Mucosa of descending colon (tissue), 3 donors: ENCODE measurements around the gene CTDSPL2. TPM values are rescaled to one million over a fixed set of nuclear protein-coding genes. Genes with fewer than 3 reads are reported as not detected.

ENCODE experiments used
- ATAC-seq: fragments of 200-7000 bp; cut with Tn5 transposase; one replicate; pipeline ENCODE4 v1.9.1; 2020; ENCODE audit warnings: mild to moderate bottlenecking, moderate library complexity
- DNase-seq, 3 donors: peaks; one replicate each; pipeline ENCODE4 v3.0.0-alpha.2; 2020
- H3K36me3 ChIP-seq: fragments of 200-600 bp; one replicate; pipeline ENCODE4 v1.8.0; 2021; ENCODE audit warnings: low read depth, mild to moderate bottlenecking
- H3K4me1 ChIP-seq: fragments of 200-600 bp; one replicate; pipeline ENCODE4 v1.8.0; 2021; ENCODE audit warnings: low read depth, mild to moderate bottlenecking
- H3K4me3 ChIP-seq: fragments of 200-600 bp; one replicate; pipeline ENCODE4 v1.8.0; 2021; ENCODE audit warnings: mild to moderate bottlenecking
- H3K9me3 ChIP-seq: fragments of 200-600 bp; one replicate; pipeline ENCODE4 v1.8.0; 2021; ENCODE audit warnings: mild to moderate bottlenecking
- CTCF ChIP-seq: fragments of 200-600 bp; IDR thresholded peaks from one replicate; pipeline ENCODE4 v1.8.0; 2022; ENCODE audit warnings: antibody characterized with exemption, mild to moderate bottlenecking
- intact Hi-C, 2 donors: fragments of 100-400 bp; cut with DNase I in 1 of 2; cut with micrococcal nuclease in 1 of 2; formaldehyde crosslinking; loops; one replicate each; pipeline versions ENCODE4 v1.11.0 to v1.11.1; 2022; cut with DNase I, micrococcal nuclease
- total RNA-seq, 3 donors: library from RNA; stranded (reverse); fragmentation: NEBNext Ultra II Directional in 2 of 3; extraction: Animal tissue kit (Norgen Biotek cat#: 25700) in 2 of 3; gene quantifications; one replicate each; pipeline versions ENCODE4 v1.2.1 to v1.2.4, GENCODE V29; 2021 to 2023
- donor health status: DM: no; HTN: no; CAD: no; lungs with moderate emphysema.
- donor health status: DM: no; HTN: no; CAD: no.
- donor health status: DM: no; HTN: yes; CAD: no.

CTDSPL2 gene
- total RNA-seq, 3 donors from 2014 or later, result 30.8 to 44.0 (median 35.0) TPM

GRCh38 chr15:44468709-44469385 is 41.4 kb downstream of the CTDSPL2 start:
- no peaks in the 10 kb centered on the region for H3K36me3 ChIP-seq
- no peaks in the 10 kb centered on the region for H3K4me1 ChIP-seq
- no peak overlapping the region for H3K4me3 ChIP-seq
- no peak for TF ChIP-seq CTCF
- DNase-seq, result no peak
- intact Hi-C loops, result no loop called here
- no peak for ATAC-seq
- H3K9me3 ChIP-seq, result no peaks in the 10 kb centered on the region

- Histone ChIP-seq H3K36me3 (no peaks in the 10 kb centered on the region), H3K9me3 (no peaks in the 10 kb centered on the region), H3K4me1 (no peaks in the 10 kb centered on the region), H3K4me3 (no peak overlapping the region)
- TF ChIP-seq CTCF, result no peak
- DNase-seq (no peak), ATAC-seq (no peak)
- intact Hi-C loops, result no loop called here
Observed at GRCh38 chr15:44471885-44472455, 44.5 kb downstream of the CTDSPL2 start.

- intact Hi-C loops, result no loop called here
- no peak for ATAC-seq
Observed at GRCh38 chr15:44479343-44479742, 51.9 kb downstream of the CTDSPL2 start.

GRCh38 chr15:44482090-44482489 is 54.7 kb downstream of the CTDSPL2 start:
- intact Hi-C loops, result no loop called here
- no peak for DNase-seq
- TF ChIP-seq CTCF, result no peak
- H3K9me3 ChIP-seq, result no peaks in the 10 kb centered on the region
- H3K4me1 ChIP-seq, result peaks cover 5% of the 10 kb centered on the region
- no peak overlapping the region for H3K4me3 ChIP-seq
- no peak for ATAC-seq
- H3K36me3 ChIP-seq, result no peaks in the 10 kb centered on the region

More at GRCh38 chr15:44479343-44479742, 51.9 kb downstream of the CTDSPL2 start:
- TF ChIP-seq CTCF, result no peak
- peaks cover 5% of the 10 kb centered on the region for H3K4me1 ChIP-seq
- no peaks in the 10 kb centered on the region for H3K36me3 ChIP-seq
- no peak overlapping the region for H3K4me3 ChIP-seq
- no peak for DNase-seq
- no peaks in the 10 kb centered on the region for H3K9me3 ChIP-seq

- no peak for TF ChIP-seq CTCF
- ATAC-seq (no peak), DNase-seq (no peak)
- Histone ChIP-seq H3K4me3 (no peak overlapping the region), H3K9me3 (no peaks in the 10 kb centered on the region), H3K4me1 (no peaks in the 10 kb centered on the region), H3K36me3 (no peaks in the 10 kb centered on the region)
- intact Hi-C loops, result no loop called here
Observed at GRCh38 chr15:44485880-44486279, 58.5 kb downstream of the CTDSPL2 start.
